HPDE6-E6E7 (cell line): ENCODE data around the gene DTNA.
A peak's percentile ranks its signal among the peaks of the same experiment; 100 is the strongest.

ENCODE experiments used
- DNase-seq: peaks from one replicate; pipeline ENCODE4 v3.0.0; 2011; ENCODE audit warnings: missing footprints; ENCODE audit errors: extremely low spot score

Gene DTNA

GRCh38 chr18:34806527-34806926 is 96.4 kb downstream of the DTNA start:
- DNase-seq = no peak

- DNase-seq = peak; percentile 7
These were observed 97.2 kb downstream of the DTNA start for GRCh38 chr18:34807106-34807796.

GRCh38 chr18:34808389-34808788 is 98.3 kb downstream of the DTNA start:
- DNase-seq = no peak

GRCh38 chr18:34809451-34810072 is 99.5 kb downstream of the DTNA start:
- DNase-seq = no peak

- no peak for DNase-seq
These were observed 106.1 kb downstream of the DTNA start for GRCh38 chr18:34816183-34816582.

GRCh38 chr18:34817636-34818035 is 107.5 kb downstream of the DTNA start:
- no peak for DNase-seq

- DNase-seq = no peak
These were observed 108.0 kb downstream of the DTNA start for GRCh38 chr18:34818064-34818463.

- no peak for DNase-seq
These were observed 110.4 kb downstream of the DTNA start for GRCh38 chr18:34820360-34821065.

- no peak for DNase-seq
These were observed 111.6 kb downstream of the DTNA start for GRCh38 chr18:34821669-34822210.

- DNase-seq = no peak
These were observed 118.0 kb downstream of the DTNA start for GRCh38 chr18:34828093-34828492.

GRCh38 chr18:34834897-34835296 is 124.8 kb downstream of the DTNA start:
- no peak for DNase-seq

- DNase-seq = no peak
These were observed 125.4 kb downstream of the DTNA start for GRCh38 chr18:34835466-34835865.

GRCh38 chr18:34837769-34838272 is 127.7 kb downstream of the DTNA start:
- DNase-seq = no peak

GRCh38 chr18:34838669-34839068 is 128.6 kb downstream of the DTNA start:
- no peak for DNase-seq

- peak; percentile 3 for DNase-seq
These were observed 130.2 kb downstream of the DTNA start for GRCh38 chr18:34840256-34840826.

GRCh38 chr18:34841891-34842290 is 131.8 kb downstream of the DTNA start:
- DNase-seq = no peak

GRCh38 chr18:34844072-34844471 is 134.0 kb downstream of the DTNA start:
- DNase-seq = no peak

GRCh38 chr18:34844732-34845459 is 134.8 kb downstream of the DTNA start:
- no peak for DNase-seq

GRCh38 chr18:34847408-34847807 is 137.3 kb downstream of the DTNA start:
- no peak for DNase-seq

GRCh38 chr18:34848156-34848555 is 138.1 kb downstream of the DTNA start:
- DNase-seq = no peak

GRCh38 chr18:34848695-34849094 is 138.6 kb downstream of the DTNA start:
- no peak for DNase-seq
